Upper lobe of left lung (tissue), 6 donors: Measurements from ENCODE around the gene JARID2. TPM values are rescaled to one million over a fixed set of nuclear protein-coding genes. Genes with fewer than 3 reads are reported as not detected.
A peak's percentile ranks its signal among the peaks of the same experiment; 100 is the strongest.

Source experiments
- ATAC-seq, 2 donors: fragments of 200-7000 bp; cut with Tn5 transposase; one replicate each; pipeline ENCODE4 v1.9.1; 2022; ENCODE audit warnings: mild to moderate bottlenecking in 2 of 2, moderate library complexity in 2 of 2; ENCODE audit not compliant: low FRiP score in 2 of 2
- DNase-seq, 2 donors: peaks; one replicate each; pipeline ENCODE4 v3.0.0-alpha.2; 2019 to 2020
- H3K27ac ChIP-seq, 4 donors: fragments of 200-600 bp; sonication (generic); one replicate each; pipeline ENCODE4 v1.5.1; 2016 to 2019
- H3K27me3 ChIP-seq, 4 donors: fragments of 200-600 bp; sonication (generic); one replicate each; pipeline ENCODE4 v1.5.1; 2017 to 2019
- H3K36me3 ChIP-seq, 4 donors: fragments of 200-600 bp; sonication (generic); one replicate each; pipeline ENCODE4 v1.5.1; 2016 to 2019
- H3K4me1 ChIP-seq, 4 donors: fragments of 200-600 bp; sonication (generic); one replicate each; pipeline ENCODE4 v1.5.1; 2018 to 2019
- H3K4me3 ChIP-seq, 4 donors: fragments of 200-600 bp; sonication (generic); one replicate each; pipeline ENCODE4 v1.5.1; 2017 to 2019; ENCODE audit warnings: mild to moderate bottlenecking in 2 of 4, moderate library complexity in 1 of 4
- H3K9me3 ChIP-seq, 4 donors: fragments of 200-600 bp; sonication (generic); one replicate each; pipeline ENCODE4 v1.5.1; 2018 to 2019
- EP300 ChIP-seq, 4 donors: sonication (generic); formaldehyde crosslinking; IDR thresholded peaks; one replicate each; pipeline ENCODE4 v1.5.1; 2017; ENCODE audit warnings: antibody characterized with exemption in 4 of 4, control low read depth in 2 of 4
- POLR2A ChIP-seq, 4 donors: fragments of 450-650 bp; IDR thresholded peaks; one replicate each; pipeline ENCODE4 v1.5.1; 2016 to 2017; ENCODE audit warnings: antibody characterized with exemption in 4 of 4, mild to moderate bottlenecking in 2 of 4
- POLR2AphosphoS5 ChIP-seq, 2 donors: sonication (generic); formaldehyde crosslinking; IDR thresholded peaks; one replicate each; pipeline ENCODE4 v1.5.1; 2017; ENCODE audit warnings: antibody characterized with exemption in 2 of 2
- WGBS, 2 donors: methylation state at CpG; one replicate each; pipeline ENCODE4 v1.1.5; 2017 to 2018; 5-methylcytosine and 5-hydroxymethylcytosine counted together
- total RNA-seq, 6 donors: library from RNA; depleted of rRNA in 4 of 6; stranded (reverse); fragments of >200 nt in 4 of 6; gene quantifications; one replicate each; pipeline versions ENCODE4 v1.1.0 to v1.2.1, GENCODE V29; 2016 to 2021
- TF ChIP-seq, protein P1 (sequence below), 6 experiments: fragments of 450-650 bp in 4 of 6; fragments of 200-600 bp in 2 of 6; sonication (generic) in 2 of 6; IDR thresholded peaks; one replicate each; pipeline ENCODE4 v1.5.1; 2016 to 2019; ENCODE audit warnings: antibody characterized with exemption in 6 of 6
- donor health status: DM: no; HTN: no; CAD: no; lungs with moderate emphysema.
- donor health status: DM: no; HTN: yes; CAD: no; lungs with severe emphysema.

Gene JARID2
- total RNA-seq, 6 donors from 2014 or later, result 9.6 to 37.7 (median 16.4) TPM

- TF ChIP-seq, protein P1, sequence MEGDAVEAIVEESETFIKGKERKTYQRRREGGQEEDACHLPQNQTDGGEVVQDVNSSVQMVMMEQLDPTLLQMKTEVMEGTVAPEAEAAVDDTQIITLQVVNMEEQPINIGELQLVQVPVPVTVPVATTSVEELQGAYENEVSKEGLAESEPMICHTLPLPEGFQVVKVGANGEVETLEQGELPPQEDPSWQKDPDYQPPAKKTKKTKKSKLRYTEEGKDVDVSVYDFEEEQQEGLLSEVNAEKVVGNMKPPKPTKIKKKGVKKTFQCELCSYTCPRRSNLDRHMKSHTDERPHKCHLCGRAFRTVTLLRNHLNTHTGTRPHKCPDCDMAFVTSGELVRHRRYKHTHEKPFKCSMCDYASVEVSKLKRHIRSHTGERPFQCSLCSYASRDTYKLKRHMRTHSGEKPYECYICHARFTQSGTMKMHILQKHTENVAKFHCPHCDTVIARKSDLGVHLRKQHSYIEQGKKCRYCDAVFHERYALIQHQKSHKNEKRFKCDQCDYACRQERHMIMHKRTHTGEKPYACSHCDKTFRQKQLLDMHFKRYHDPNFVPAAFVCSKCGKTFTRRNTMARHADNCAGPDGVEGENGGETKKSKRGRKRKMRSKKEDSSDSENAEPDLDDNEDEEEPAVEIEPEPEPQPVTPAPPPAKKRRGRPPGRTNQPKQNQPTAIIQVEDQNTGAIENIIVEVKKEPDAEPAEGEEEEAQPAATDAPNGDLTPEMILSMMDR (IDR thresholded peaks at IDR 0.05), result no peak
- TF ChIP-seq EP300 (IDR thresholded peaks at IDR 0.05) (no peak), POLR2AphosphoS5 (IDR thresholded peaks at IDR 0.05) (no peak), POLR2A (IDR thresholded peaks at IDR 0.05) (no peak)
- WGBS, 2 donors, result 70 to 92% methylated on average over 1 of the region's 1 CpG
- no peak overlapping the region for H3K4me3 ChIP-seq
- H3K9me3 ChIP-seq, result no peaks in the 10 kb centered on the region
- no peaks in the 10 kb centered on the region for H3K36me3 ChIP-seq
- ATAC-seq (no peak), DNase-seq (no peak)
- H3K27me3 ChIP-seq, result no peaks in the 10 kb centered on the region
- H3K27ac ChIP-seq, result no peak overlapping the region
- H3K4me1 ChIP-seq, result peaks cover 3 to 25% (median 13%) of the 10 kb centered on the region in 4 donors
Measured at GRCh38 chr6:15242937-15243614, 2.8 kb upstream of the JARID2 start.

GRCh38 chr6:15243910-15244619, 1.8 kb upstream of the JARID2 start:
- Histone ChIP-seq H3K9me3 (no peaks in the 10 kb centered on the region), H3K36me3 (no peaks in the 10 kb centered on the region), H3K27me3 (no peaks in the 10 kb centered on the region), H3K4me1 (peaks cover 3 to 26% (median 14%) of the 10 kb centered on the region in 4 donors), H3K27ac (peak overlapping the region; percentile 90 to 98 (median 93)), H3K4me3 (peak overlapping the region in 3 of 4 donors; percentile 71 to 95 (median 75))
- DNase-seq, result no peak
- WGBS, 2 donors, result 75 to 76% methylated on average over 27 of the region's 27 CpGs
- ATAC-seq, result no peak
- no peak for TF ChIP-seq POLR2AphosphoS5 (IDR thresholded peaks at IDR 0.05)
- no peak for TF ChIP-seq EP300 (IDR thresholded peaks at IDR 0.05)
- TF ChIP-seq, protein P1 (IDR thresholded peaks at IDR 0.05), result no peak
- no peak for TF ChIP-seq POLR2A (IDR thresholded peaks at IDR 0.05)

GRCh38 chr6:15244620-15245360, 1.1 kb upstream of the JARID2 start:
- Histone ChIP-seq H3K27ac (peak overlapping the region; percentile 90 to 98 (median 93)), H3K9me3 (no peaks in the 10 kb centered on the region), H3K36me3 (no peaks in the 10 kb centered on the region), H3K4me3 (peak overlapping the region; percentile 16 to 95 (median 73)), H3K4me1 (peaks cover 6 to 25% (median 21%) of the 10 kb centered on the region in 4 donors), H3K27me3 (no peaks in the 10 kb centered on the region)
- TF ChIP-seq POLR2A (IDR thresholded peaks at IDR 0.05) (peak in 2 of 4 donors; percentile 17 to 46), EP300 (IDR thresholded peaks at IDR 0.05) (no peak)
- peak; percentile 82 to 95 for DNase-seq
- 2 to 6% methylated on average over 24 to 30 of the region's 92 CpGs for WGBS, 2 donors
- peak in 1 of 2 donors; percentile 56 for ATAC-seq

DNA sequence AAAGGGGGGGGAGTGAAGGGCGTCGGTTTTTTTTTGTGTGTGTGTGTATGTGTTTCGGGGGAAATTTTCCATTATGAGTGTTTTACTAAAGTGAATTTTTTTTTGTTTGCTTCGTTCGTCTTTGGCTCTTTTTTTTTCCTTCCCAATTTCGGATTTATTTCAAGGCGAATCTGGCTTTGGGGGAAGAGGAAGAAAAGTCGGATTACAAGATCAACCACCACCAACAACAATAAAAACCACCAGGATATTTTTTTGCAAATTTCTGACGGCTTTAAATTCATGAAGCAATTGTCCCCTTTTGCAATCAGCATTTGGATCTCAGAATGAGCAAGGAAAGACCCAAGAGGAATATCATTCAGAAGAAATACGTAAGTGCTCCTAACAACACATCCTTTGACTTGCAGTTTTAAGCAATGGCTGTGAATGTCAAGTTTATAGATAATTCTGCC, 372 bp downstream of the JARID2 start:
- H3K27ac ChIP-seq, result peak overlapping the region; percentile 90 to 98 (median 93)

More for the DNA sequence above, 372 bp downstream of the JARID2 start:
- no peak for TF ChIP-seq POLR2A (IDR thresholded peaks at IDR 0.05)
- TF ChIP-seq EP300 (IDR thresholded peaks at IDR 0.05), result no peak
- TF ChIP-seq, protein P1 (IDR thresholded peaks at IDR 0.05), result no peak
- no peak for TF ChIP-seq POLR2AphosphoS5 (IDR thresholded peaks at IDR 0.05)
- H3K4me1 ChIP-seq, result peaks cover 10 to 32% (median 24%) of the 10 kb centered on the region in 4 donors
- WGBS, 2 donors, result 1 to 2% methylated on average over 10 of the region's 10 CpGs
- H3K9me3 ChIP-seq, result no peaks in the 10 kb centered on the region
- H3K4me3 ChIP-seq, result peak overlapping the region; percentile 60 to 95 (median 73)
- DNase-seq, result no peak
- no peaks in the 10 kb centered on the region for H3K36me3 ChIP-seq
- no peaks in the 10 kb centered on the region for H3K27me3 ChIP-seq
- ATAC-seq, result no peak
